GM20431 (cell line): ENCODE measurements around the gene REPIN1.

ENCODE experiments used
- in situ Hi-C: fragments of 300-500 bp; cut with MseI, MboI; formaldehyde crosslinking; loops from one replicate; pipeline ENCODE4 v1.15.0; 2020; ENCODE audit warnings: low sequenced_read_pairs; ENCODE audit not compliant: unreplicated experiment

Gene REPIN1

GRCh38 chr7:150358988-150359621 is 9.5 kb upstream of the REPIN1 start:
- in situ Hi-C loops, result no loop called here

DNA sequence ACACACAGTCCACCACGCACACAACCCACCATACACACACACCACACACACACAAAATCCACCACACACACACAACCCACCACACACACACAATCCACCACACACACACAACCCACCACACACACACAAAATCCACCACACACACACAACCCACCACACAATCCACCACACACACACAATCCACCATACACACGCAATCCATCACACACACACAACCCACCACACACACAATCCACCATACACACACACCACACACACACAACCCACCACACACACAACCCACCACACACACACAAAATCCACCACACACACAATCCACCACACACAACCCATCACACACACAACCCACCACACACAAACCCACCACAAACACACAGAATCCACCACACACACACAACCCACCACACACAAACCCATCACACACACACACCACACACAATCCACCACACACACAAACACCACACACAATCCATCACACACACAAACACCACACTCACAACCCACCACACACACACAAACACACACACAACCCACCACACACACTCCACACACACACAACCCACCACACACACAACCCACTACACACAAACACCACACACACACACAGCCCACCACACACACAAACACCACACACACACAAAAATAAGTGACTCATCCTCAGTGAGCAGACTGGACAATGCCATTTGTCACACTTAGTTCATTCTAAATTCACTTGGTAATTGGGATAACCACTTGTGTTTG is 8.8 kb upstream of the REPIN1 start:
- in situ Hi-C loops, result no loop called here

DNA sequence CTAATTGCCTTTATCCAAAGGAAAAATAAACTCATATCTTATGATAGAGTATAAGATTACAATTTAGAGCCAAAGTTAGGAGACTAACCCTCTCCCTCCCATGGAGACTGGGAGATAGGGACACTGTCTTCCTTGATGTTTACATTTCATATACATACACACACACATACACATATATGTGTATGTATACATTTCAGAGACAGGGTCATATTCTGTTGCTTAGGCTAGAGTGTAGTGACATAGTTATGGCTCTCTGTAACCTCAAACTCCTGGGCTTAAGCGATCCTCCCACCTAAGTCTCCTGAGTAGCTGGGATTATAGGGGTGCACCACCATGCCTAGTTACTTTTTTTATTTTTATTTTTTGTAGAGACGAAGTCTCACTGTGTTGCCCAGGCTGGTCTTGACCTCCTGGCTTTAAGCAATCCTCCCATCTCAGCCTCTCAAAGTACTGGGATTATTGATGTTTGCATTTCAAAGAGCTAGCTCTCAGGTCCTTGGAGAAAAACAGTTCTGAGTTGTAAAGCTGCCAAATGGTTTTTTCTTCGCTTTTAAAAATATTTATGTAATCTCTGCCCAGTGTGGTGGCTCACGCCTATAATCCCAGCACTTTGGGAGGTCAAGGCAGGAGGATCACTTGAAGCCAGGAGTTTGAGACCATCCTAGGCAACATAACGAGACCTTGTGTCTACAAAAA is 8.1 kb upstream of the REPIN1 start:
- in situ Hi-C loops, result no loop called here

DNA sequence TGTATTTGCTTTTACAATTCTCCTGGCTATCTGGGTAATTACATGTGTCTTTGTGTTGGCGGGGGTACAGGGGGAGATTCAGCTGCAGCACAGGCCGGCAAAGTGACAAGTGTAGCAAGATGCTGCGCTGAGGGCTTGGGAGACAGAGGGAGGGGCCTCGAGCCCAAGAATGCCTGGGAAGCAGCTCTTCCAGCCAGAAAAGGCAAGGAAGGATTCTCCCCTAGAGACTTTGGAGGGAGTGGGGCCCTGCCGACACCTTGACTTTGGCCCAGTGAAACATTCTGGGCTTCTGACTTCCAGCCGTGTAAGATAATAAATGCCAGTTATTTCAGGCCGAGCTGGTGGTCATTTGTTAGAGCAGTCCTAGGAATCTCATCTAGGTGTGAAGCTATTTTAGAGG is 7.2 kb upstream of the REPIN1 start:
- in situ Hi-C loops, result no loop called here

- in situ Hi-C loops, result no loop called here
Measured at GRCh38 chr7:150361807-150362621, 6.6 kb upstream of the REPIN1 start.

DNA sequence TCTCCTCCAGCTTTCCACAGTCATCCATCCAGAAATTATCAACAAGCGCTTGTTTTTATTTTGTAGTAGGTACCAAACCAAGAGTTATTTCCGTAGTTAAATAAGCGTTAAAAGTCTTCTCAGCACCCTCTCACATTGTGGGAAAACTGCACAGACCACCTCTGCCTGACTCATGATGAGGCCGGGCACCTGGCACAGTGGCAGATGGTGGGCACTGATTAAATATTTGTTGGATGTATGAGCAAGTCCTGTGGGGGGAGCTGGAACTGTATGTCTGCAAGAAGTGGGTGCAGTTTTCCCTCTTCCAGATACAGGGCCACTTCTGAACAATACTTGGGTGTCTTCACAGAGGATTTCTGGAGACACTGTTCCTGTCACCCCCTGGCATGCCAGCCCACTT is 5.3 kb upstream of the REPIN1 start:
- in situ Hi-C loops, result no loop called here

GRCh38 chr7:150363872-150364271 is 4.8 kb upstream of the REPIN1 start:
- in situ Hi-C loops, result no loop called here

DNA sequence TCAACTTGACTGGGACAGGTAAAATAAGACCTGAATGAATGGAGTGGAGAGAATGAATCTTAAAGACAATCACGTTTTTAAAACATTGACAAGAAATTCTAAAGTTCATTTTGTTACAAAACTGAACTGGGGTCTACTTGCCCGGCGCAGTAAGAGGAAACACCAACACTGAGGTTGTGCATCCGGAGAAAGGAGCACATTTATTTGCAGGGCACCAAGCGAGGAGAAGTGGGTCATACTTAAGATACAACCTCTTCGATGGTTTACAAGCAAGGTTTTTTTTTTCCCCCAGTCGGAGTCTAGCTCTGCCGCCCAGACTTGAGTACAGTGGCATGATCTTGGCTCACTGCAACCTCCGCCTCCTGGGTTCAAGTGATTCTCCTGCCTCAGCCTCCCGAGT is 3.4 kb upstream of the REPIN1 start:
- in situ Hi-C loops, result no loop called here

GRCh38 chr7:150365673-150366398 is 2.8 kb upstream of the REPIN1 start:
- in situ Hi-C loops, result no loop called here

DNA sequence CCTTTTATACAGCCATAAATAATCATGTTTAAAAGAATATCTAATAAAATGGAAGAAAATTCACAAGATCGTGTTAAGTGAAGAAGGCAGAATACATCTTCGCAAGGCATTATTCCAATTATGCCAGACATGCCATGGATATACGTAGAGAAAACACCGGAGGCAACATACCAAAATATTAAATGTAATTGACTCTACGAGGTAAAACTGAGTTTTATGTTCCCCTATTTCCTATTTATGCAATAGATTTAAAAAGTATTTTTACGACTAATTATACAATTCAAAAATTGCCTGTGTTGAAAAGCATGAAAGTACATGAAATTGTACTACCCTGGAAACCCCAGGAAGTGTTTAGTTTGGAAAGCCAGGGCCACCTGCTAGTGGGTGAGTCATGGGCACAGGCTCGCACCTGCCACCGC is 936 bp upstream of the REPIN1 start:
- in situ Hi-C loops, result no loop called here

- in situ Hi-C loops, result no loop called here
Measured at GRCh38 chr7:150368884-150369747, 494 bp downstream of the REPIN1 start.

DNA sequence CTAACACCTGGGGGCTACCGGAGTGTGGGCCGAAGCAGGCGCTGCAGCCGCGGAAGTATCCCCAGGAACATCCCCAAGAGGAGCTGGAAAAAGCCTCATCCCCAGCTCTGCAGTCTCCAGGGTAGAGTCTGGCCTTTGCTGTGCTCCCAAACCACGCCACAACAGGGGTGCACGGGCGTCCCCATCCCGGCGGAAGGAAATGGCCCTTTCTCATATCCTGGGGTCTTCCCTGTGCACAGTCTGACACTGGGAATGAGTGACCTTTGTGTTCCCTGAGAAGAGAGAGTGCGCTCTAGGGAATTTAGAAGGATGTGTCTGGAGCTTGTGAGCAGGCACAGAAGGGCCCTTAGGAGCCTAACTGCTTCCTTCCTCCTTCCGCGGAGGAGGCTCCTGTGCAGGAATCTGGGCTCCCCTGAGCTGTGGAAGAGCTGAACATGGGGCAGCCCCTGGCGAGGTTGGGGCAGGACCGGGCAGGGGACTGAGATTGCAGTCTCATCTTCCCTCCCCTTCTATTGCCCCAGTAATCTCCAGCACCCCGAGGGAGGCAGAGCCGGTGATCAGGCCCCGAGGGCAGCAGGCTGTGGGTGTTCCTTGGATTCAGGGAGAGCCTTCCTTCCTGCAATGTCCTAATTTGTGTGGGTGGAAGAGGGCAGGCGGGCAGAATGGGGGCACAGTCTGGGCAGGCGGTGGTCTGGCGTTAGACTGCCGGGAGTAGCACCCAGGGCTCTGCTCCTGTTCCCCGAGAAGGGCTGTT is 1.3 kb downstream of the REPIN1 start:
- in situ Hi-C loops, result no loop called here

DNA sequence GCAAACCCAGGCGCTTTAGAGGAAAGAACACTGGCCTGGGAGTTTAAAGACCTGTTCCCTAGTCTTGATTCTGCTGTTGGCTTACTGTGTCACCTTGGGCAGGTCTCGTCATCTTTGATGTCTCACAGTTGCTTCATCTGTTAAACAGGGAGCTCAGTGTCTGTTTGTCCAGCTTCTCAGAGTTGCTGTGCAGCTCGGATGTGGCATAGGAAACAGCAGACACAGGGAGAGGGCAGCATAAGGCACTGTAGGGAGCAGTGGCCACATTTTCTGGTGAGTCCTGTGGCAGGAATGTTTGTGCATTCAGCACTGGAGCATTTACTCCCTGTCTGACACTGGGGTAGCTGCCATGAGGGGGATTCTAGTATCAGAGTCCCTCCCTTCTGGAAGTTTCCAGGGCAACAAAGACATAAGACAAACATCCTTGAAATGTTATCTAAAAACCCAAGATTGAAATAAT is 2.0 kb downstream of the REPIN1 start:
- in situ Hi-C loops, result no loop called here

- in situ Hi-C loops, result no loop called here
Measured at GRCh38 chr7:150371131-150371995, 2.7 kb downstream of the REPIN1 start.

DNA sequence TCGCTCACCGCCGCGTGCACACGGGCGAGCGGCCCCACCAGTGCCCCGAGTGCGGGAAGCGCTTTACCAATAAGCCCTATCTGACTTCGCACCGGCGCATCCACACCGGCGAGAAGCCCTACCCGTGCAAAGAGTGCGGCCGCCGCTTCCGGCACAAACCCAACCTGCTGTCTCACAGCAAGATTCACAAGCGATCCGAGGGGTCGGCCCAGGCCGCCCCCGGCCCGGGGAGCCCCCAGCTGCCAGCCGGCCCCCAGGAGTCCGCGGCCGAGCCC is 3.3 kb downstream of the REPIN1 start:
- in situ Hi-C loops, result no loop called here

GRCh38 chr7:150372271-150373048 is 3.8 kb downstream of the REPIN1 start:
- in situ Hi-C loops, result no loop called here
